Thoracic aorta (tissue), 2 donors: ENCODE measurements around the gene RANBP17. TPM values are rescaled to one million over a fixed set of nuclear protein-coding genes. Genes with fewer than 3 reads are reported as not detected.

Experiments
- ATAC-seq: fragments of 150-250 bp; one replicate; pipeline ENCODE4 v1.8.0; 2017; ENCODE audit warnings: low read depth; ENCODE audit not compliant: insufficient number of reproducible peaks, low FRiP score
- DNase-seq: peaks from one replicate; pipeline ENCODE4 v3.0.0-alpha.2; 2020; ENCODE audit warnings: low spot score
- H3K27ac ChIP-seq, 2 donors: fragments of 200-600 bp; sonication (generic); 1 replicate in 1 of 2; 2 replicates in 1 of 2; pipeline ENCODE4 v1.5.1; 2016; ENCODE audit warnings: mild to moderate bottlenecking in 2 of 2, moderate library complexity in 2 of 2
- H3K27me3 ChIP-seq: fragments of 200-600 bp; sonication (generic); replicated peaks from 2 replicates; pipeline ENCODE4 v1.6.0; 2016; ENCODE audit warnings: mild to moderate bottlenecking; ENCODE audit not compliant: insufficient read depth
- H3K36me3 ChIP-seq: fragments of 200-600 bp; sonication (generic); one replicate; pipeline ENCODE4 v1.5.1; 2016
- H3K4me1 ChIP-seq, 2 donors: fragments of 200-600 bp; sonication (generic); 1 replicate in 1 of 2; 2 replicates in 1 of 2; pipeline versions ENCODE4 v1.5.1 to v1.6.0; 2016; ENCODE audit warnings: low read depth in 2 of 2, mild to moderate bottlenecking in 1 of 2; ENCODE audit not compliant: control insufficient read depth in 1 of 2
- H3K4me3 ChIP-seq: fragments of 200-600 bp; sonication (generic); 2 replicates; pipeline ENCODE4 v1.5.1; 2016; ENCODE audit warnings: mild to moderate bottlenecking
- H3K9me3 ChIP-seq: fragments of 200-600 bp; sonication (generic); 2 replicates; pipeline ENCODE4 v1.5.1; 2016
- CTCF ChIP-seq: fragments of 200-600 bp; sonication (generic); IDR thresholded peaks from one replicate; pipeline ENCODE4 v1.5.1; 2019; ENCODE audit warnings: antibody characterized with exemption
- total RNA-seq, 2 donors: library from RNA; depleted of rRNA; stranded (reverse); fragments of >200 nt; gene quantifications; one replicate each; pipeline versions ENCODE4 v1.1.0 to v1.2.3, GENCODE V29; 2016

Gene RANBP17
- total RNA-seq, 2 donors from 2014 or later: 8.4 to 31.1 TPM

GRCh38 chr5:171092194-171092593, 230.4 kb downstream of the RANBP17 start:
- H3K27ac ChIP-seq: no peak overlapping the region
- H3K27me3 ChIP-seq: no peaks in the 10 kb centered on the region
- no peaks in the 10 kb centered on the region for H3K36me3 ChIP-seq
- H3K9me3 ChIP-seq: no peaks in the 10 kb centered on the region
- no peaks in the 10 kb centered on the region for H3K4me1 ChIP-seq
- ATAC-seq (no peak), DNase-seq (no peak)
- H3K4me3 ChIP-seq: no peak overlapping the region
- no peak for TF ChIP-seq CTCF

DNA sequence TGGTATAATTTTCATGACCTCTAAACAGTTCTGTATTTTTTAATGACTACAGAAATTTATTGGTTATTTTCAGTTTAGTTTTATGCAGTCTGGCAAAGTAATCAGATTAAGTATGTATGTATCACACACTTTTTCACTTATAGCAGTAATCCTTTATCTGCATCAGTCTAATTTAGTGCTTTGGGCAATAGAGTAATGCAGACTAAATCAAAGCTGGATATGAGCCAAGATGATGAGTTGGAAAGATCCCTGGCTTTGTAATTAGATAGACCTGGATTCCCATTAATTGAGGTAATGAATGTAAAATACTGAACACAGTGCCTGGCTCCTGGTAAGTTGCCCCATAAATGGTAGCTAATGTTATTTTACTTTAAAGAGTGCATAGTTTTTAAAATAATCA, 231.8 kb downstream of the RANBP17 start:
- Histone ChIP-seq H3K9me3 (no peaks in the 10 kb centered on the region), H3K27ac (no peak overlapping the region), H3K27me3 (no peaks in the 10 kb centered on the region), H3K36me3 (no peaks in the 10 kb centered on the region), H3K4me1 (no peaks in the 10 kb centered on the region), H3K4me3 (no peak overlapping the region)
- TF ChIP-seq CTCF: no peak
- ATAC-seq (no peak), DNase-seq (no peak)

- Histone ChIP-seq H3K4me3 (no peak overlapping the region), H3K36me3 (no peaks in the 10 kb centered on the region), H3K4me1 (no peaks in the 10 kb centered on the region), H3K9me3 (no peaks in the 10 kb centered on the region), H3K27ac (no peak overlapping the region), H3K27me3 (no peaks in the 10 kb centered on the region)
- TF ChIP-seq CTCF: no peak
- ATAC-seq (no peak), DNase-seq (no peak)
Measured at GRCh38 chr5:171094356-171094755, 232.5 kb downstream of the RANBP17 start.

- H3K9me3 ChIP-seq: no peaks in the 10 kb centered on the region
- TF ChIP-seq CTCF: no peak
- DNase-seq: no peak
- H3K4me3 ChIP-seq: no peak overlapping the region
- no peaks in the 10 kb centered on the region for H3K27me3 ChIP-seq
- no peak overlapping the region for H3K27ac ChIP-seq
- no peak for ATAC-seq
- no peaks in the 10 kb centered on the region for H3K36me3 ChIP-seq
- no peaks in the 10 kb centered on the region for H3K4me1 ChIP-seq
Measured at GRCh38 chr5:171102877-171103610, 241.2 kb downstream of the RANBP17 start.

- ATAC-seq (no peak), DNase-seq (no peak)
- Histone ChIP-seq H3K27ac (no peak overlapping the region), H3K36me3 (no peaks in the 10 kb centered on the region), H3K4me1 (no peaks in the 10 kb centered on the region), H3K27me3 (no peaks in the 10 kb centered on the region), H3K9me3 (no peaks in the 10 kb centered on the region), H3K4me3 (no peak overlapping the region)
- no peak for TF ChIP-seq CTCF
Measured at GRCh38 chr5:171107669-171108068, 245.9 kb downstream of the RANBP17 start.
